ENCODE data around the gene CHCHD5. TPM values are rescaled to one million over a fixed set of nuclear protein-coding genes. Genes with fewer than 3 reads are reported as not detected.
"Not testable (repeated sequence)": the region's sequence is repeated elsewhere in the genome, so short reads cannot be mapped to it uniquely, and the experiment has no call there.

CHCHD5 gene
- total RNA-seq, 1 experiment from 2014 or later, result 32.3 TPM

GRCh38 chr2:112612283-112612682 lies 27.9 kb downstream of the CHCHD5 start:
- peaks cover 11% of the 10 kb centered on the region; the same call in 1 of the 2 replicates for H3K27me3 Mint-ChIP-seq (ENCODE audit: low read depth)
- H2BK5ac ChIP-seq (ENCODE audit: insufficient read length, low read length); H4K5ac ChIP-seq (ENCODE audit: insufficient read length, low read depth, low read length); H3K56ac ChIP-seq (ENCODE audit: insufficient read length, low read depth, low read length); H3T11ph ChIP-seq (ENCODE audit: low read length); H2AK5ac ChIP-seq (ENCODE audit: insufficient read length, low read length); H2BK15ac ChIP-seq (ENCODE audit: low read depth, low read length); H3K14ac ChIP-seq (ENCODE audit: insufficient read depth, low read length); H3K4me1 ChIP-seq (ENCODE audit: insufficient read depth, low read length); H3K4me3 Mint-ChIP-seq; H3K36me3 Mint-ChIP-seq (ENCODE audit: insufficient read depth in 1 of 3, low read depth in 3 of 3); H4K8ac ChIP-seq (replicated peaks; ENCODE audit: insufficient read length, low read depth, low read length); H3K23ac ChIP-seq (ENCODE audit: insufficient read length, low read depth, low read length); H3K18ac ChIP-seq (ENCODE audit: insufficient read length, low read depth, low read length); H2BK120ac ChIP-seq (ENCODE audit: low read depth, low read length, poor library complexity, severe bottlenecking); H3K23me2 ChIP-seq (ENCODE audit: insufficient read length, low read depth, low read length, poor library complexity, severe bottlenecking); H3K79me1 ChIP-seq (ENCODE audit: insufficient read depth, low read depth, low read length, poor library complexity, severe bottlenecking); H2BK12ac ChIP-seq (ENCODE audit: insufficient read length, low read depth, low read length); H3K9ac ChIP-seq (ENCODE audit: extremely low read depth, insufficient read length, low read length); H3K4ac ChIP-seq (ENCODE audit: low read depth, low read length); H2AFZ ChIP-seq (ENCODE audit: low read length); H3K27ac Mint-ChIP-seq; H4K20me1 ChIP-seq (ENCODE audit: control insufficient read depth, insufficient read depth, insufficient read length); H3K27ac ChIP-seq (ENCODE audit: insufficient read length, low read depth, low read length); H3K27me3 ChIP-seq (ENCODE audit: insufficient read depth, low read length); H3K9me3 ChIP-seq (ENCODE audit: control insufficient read depth, low read depth, low read length); H3K79me2 ChIP-seq (ENCODE audit: insufficient read depth, low read length); H3K4me2 ChIP-seq (ENCODE audit: insufficient read depth, insufficient read length, low read length); H4K91ac ChIP-seq (ENCODE audit: insufficient read length, low read depth, low read length); H2BK20ac ChIP-seq (ENCODE audit: low read depth, low read length, poor library complexity, severe bottlenecking); DNase-seq: not testable (repeated sequence)
- WGBS (ENCODE audit: extremely low coverage, insufficient read length, low lambda C conversion rate), result no CpG with 5 or more reads among the region's 1 CpG
- peaks cover 14 to 19% of the 10 kb centered on the region in 2 experiments; a peak in 3 of 5 replicates for H3K9me3 Mint-ChIP-seq
- H3K4me1 Mint-ChIP-seq, result peaks cover 18 to 22% of the 10 kb centered on the region in 2 experiments
